PC-9 (cell line): ENCODE results near the gene APOBEC3C. TPM values are rescaled to one million over a fixed set of nuclear protein-coding genes. Genes with fewer than 3 reads are reported as not detected.

Experiments
- Bru-seq: library from RNA; stranded (reverse); fragments of 400-500 nt; gene quantifications from one replicate; lab custom pipeline; 2021; lab: Mats Ljungman, UMichigan
- BruChase-seq, 2 experiments: library from RNA; stranded (reverse); fragments of 400-500 nt; gene quantifications; one replicate each; lab custom pipeline; 2021; lab: Mats Ljungman, UMichigan
- BruUV-seq: library from RNA; stranded (reverse); fragments of 400-500 nt; replicated peaks from 2 replicates; lab custom pipeline; 2021; lab: Mats Ljungman, UMichigan
- CTCF ChIA-PET: fragments of 300-600 bp; sonication (Branson Sonifier 250); formaldehyde crosslinking; loops from one replicate; lab custom pipeline; 2022; ENCODE audit warnings: antibody characterized with exemption; lab: Charles Lee
- POLR2A ChIA-PET: fragments of 300-600 bp; sonication (Branson Sonifier 250); formaldehyde crosslinking; loops from one replicate; lab custom pipeline; 2022; ENCODE audit warnings: antibody characterized with exemption; ENCODE audit not compliant: unreplicated experiment; lab: Charles Lee
- DNase-seq, 2 experiments: peaks; one replicate each; pipeline versions ENCODE4 v3.0.0 to v3.0.0-alpha.2; 2015 to 2022; ENCODE audit warnings: mixed read lengths in 1 of 2
- H2AFZ ChIP-seq: fragments of 200-600 bp; sonication (generic); 2 replicates; pipeline ENCODE4 v1.8.1; 2017; ENCODE audit warnings: antibody characterized with exemption
- H3F3A ChIP-seq: fragments of 200-600 bp; sonication (generic); 2 replicates; pipeline ENCODE4 v1.8.1; 2017; ENCODE audit warnings: antibody characterized with exemption, mild to moderate bottlenecking, low read depth; ENCODE audit not compliant: insufficient read depth
- H3K27ac ChIP-seq: fragments of 200-600 bp; sonication (generic); 2 replicates; pipeline ENCODE4 v1.6.1; 2016; ENCODE audit warnings: mixed run types
- H3K27me3 ChIP-seq: fragments of 200-600 bp; sonication (generic); 2 replicates; pipeline ENCODE4 v1.6.1; 2016; ENCODE audit warnings: low read depth, mixed run types; ENCODE audit not compliant: insufficient read depth
- H3K36me3 ChIP-seq: fragments of 200-600 bp; sonication (generic); 2 replicates; pipeline ENCODE4 v1.6.1; 2016; ENCODE audit warnings: low read depth, mixed run types
- H3K4me1 ChIP-seq: fragments of 200-600 bp; sonication (generic); replicated peaks from 2 replicates; pipeline ENCODE4 v1.6.1; 2016; ENCODE audit warnings: mixed run types; ENCODE audit not compliant: insufficient read depth
- H3K4me2 ChIP-seq: fragments of 200-600 bp; sonication (generic); 2 replicates; pipeline ENCODE4 v1.6.1; 2017; ENCODE audit warnings: mixed run types
- H3K4me3 ChIP-seq: fragments of 200-600 bp; sonication (generic); 2 replicates; pipeline ENCODE4 v1.6.1; 2016; ENCODE audit warnings: mixed run types
- H3K79me2 ChIP-seq: fragments of 200-600 bp; sonication (generic); 2 replicates; pipeline ENCODE4 v1.6.1; 2017; ENCODE audit warnings: low read depth, mixed run types
- H3K9me2 ChIP-seq: fragments of 200-600 bp; sonication (generic); 2 replicates; pipeline ENCODE4 v1.8.1; 2017; ENCODE audit warnings: mild to moderate bottlenecking; ENCODE audit not compliant: insufficient read depth
- H3K9me3 ChIP-seq: fragments of 200-600 bp; sonication (generic); 2 replicates; pipeline ENCODE4 v1.8.1; 2016; ENCODE audit warnings: low read depth; ENCODE audit not compliant: insufficient read depth
- H4K20me1 ChIP-seq: fragments of 200-600 bp; sonication (generic); 2 replicates; pipeline ENCODE4 v1.8.1; 2017; ENCODE audit not compliant: insufficient read depth
- CTCF ChIP-seq: fragments of 200-600 bp; sonication (generic); conservative IDR thresholded peaks from 2 replicates; pipeline ENCODE4 v1.6.1; 2017; ENCODE audit warnings: mixed run types, antibody characterized with exemption, mild to moderate bottlenecking, moderate library complexity
- EZH2 ChIP-seq: fragments of 200-600 bp; sonication (generic); IDR thresholded peaks from 2 replicates; pipeline ENCODE4 v1.8.0; 2017; ENCODE audit warnings: antibody characterized with exemption, low read depth
- intact Hi-C: fragments of 100-400 bp; cut with micrococcal nuclease; formaldehyde crosslinking; loops from one replicate; pipeline ENCODE4 v1.10.0; 2022; ENCODE audit not compliant: unreplicated experiment
- long read RNA-seq: library from polyadenylated mRNA; stranded (forward); transcript quantifications from one replicate; pipeline ENCODE4 v2.0.0, GENCODE V29; 2022
- total RNA-seq: library from RNA; stranded (reverse); gene quantifications from 2 replicates; pipeline ENCODE4 v1.2.3, GENCODE V29; 2021

The APOBEC3C gene
- 64.6 and 66.5 TPM in 2 replicates for total RNA-seq
- Bru-seq, nascent RNA: percentile 78 among the genes with signal in this experiment
- percentile 93 among the genes with signal in this experiment for BruChase-seq, experiment 1, labeled RNA remaining after a 2-hour chase
- percentile 97 among the genes with signal in this experiment for BruChase-seq, experiment 2, labeled RNA remaining after a 6-hour chase
- long read RNA-seq, transcript APOBEC3C-201 (4 exons, 2,818 nt): major isoform, 167 of 185 reads
- long read RNA-seq, partial matches to known transcripts: 12 of 185 reads
- long read RNA-seq, other reads (novel, unspliced or antisense): 4 of 185 reads

DNA sequence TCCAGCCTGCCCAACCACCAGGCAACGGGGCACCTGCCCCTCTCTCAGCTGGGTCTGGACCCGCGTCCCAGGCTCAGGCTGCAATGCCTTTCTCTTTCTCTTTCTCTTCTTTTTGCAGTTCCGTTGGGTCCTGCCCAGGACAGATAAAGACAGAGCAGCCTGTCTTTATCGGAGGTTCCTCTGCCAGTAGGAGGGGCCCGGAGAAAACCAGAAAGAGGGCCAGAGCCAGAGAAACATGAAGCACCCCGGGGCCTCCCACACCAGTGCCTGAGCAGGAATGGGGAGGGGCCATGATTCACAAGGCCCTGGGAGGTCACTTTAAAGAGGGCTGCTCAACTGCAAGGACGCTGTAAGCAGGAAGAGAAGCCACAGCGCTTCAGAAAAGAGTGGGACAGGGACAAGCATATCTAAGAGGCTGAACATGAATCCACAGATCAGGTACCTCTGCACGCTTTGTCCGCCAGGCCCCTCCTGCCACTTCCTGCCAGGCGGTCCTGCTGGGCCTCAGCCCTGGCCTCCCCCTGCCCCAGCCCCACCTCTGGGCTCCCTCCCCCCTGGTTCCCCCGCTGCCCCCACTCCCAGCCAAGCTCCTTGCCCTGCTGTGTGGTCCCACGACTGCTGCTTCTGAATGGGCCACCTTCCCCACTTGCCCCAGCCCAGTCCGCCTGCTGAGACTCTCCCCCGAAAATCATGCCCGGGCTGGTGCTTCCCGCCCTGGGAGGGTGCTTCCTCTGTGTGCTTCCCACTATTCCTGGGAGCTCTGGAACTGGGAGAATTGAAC is at the start of gene APOBEC3C:
APOBEC3C (plus strand) TSS at position 316 of the 781 bp plus-strand sequence; CDS start at position 422, 106 bp downstream.
- Histone ChIP-seq H3K79me2 (peaks cover 31% of the 10 kb centered on the region), H3F3A (peaks cover 18% of the 10 kb centered on the region; the same call in 1 of the 2 replicates), H3K4me1 (peaks cover 27% of the 10 kb centered on the region), H3K4me2 (peak within 1 kb of the TSS; percentile 74), H3K36me3 (peaks cover 22% of the 10 kb centered on the region), H4K20me1 (no peaks in the 10 kb centered on the region), H3K27me3 (no peaks in the 10 kb centered on the region), H3K4me3 (peak within 1 kb of the TSS; percentile 77), H3K27ac (peak within 1 kb of the TSS; percentile 65), H3K9me2 (no peaks in the 10 kb centered on the region), H2AFZ (peak within 1 kb of the TSS; percentile 63), H3K9me3 (no peaks in the 10 kb centered on the region)
- peak; percentile 89 to 92 for DNase-seq
- intact Hi-C loops: loop anchor here (2.0 to 5.0 kb wide), 3 partner anchors 33 to 305 kb away; partner anchors contain the start of gene RPL3
- BruUV-seq: no TSS peak
- CTCF ChIA-PET: interaction anchor here (0.6 to 0.7 kb wide), 4 partner anchors 35 to 822 kb away, joined by 4 to 13 read pairs (median 5); partner anchors contain the start of gene MIEF1
- peak; percentile 28; the same call in 1 of the 2 replicates for TF ChIP-seq CTCF
- TF ChIP-seq EZH2: no peak
- POLR2A ChIA-PET: interaction anchor here (0.7 kb wide), 1 partner anchor 32 kb away, joined by 5 read pairs; no protein-coding TSS in a partner anchor

DNA sequence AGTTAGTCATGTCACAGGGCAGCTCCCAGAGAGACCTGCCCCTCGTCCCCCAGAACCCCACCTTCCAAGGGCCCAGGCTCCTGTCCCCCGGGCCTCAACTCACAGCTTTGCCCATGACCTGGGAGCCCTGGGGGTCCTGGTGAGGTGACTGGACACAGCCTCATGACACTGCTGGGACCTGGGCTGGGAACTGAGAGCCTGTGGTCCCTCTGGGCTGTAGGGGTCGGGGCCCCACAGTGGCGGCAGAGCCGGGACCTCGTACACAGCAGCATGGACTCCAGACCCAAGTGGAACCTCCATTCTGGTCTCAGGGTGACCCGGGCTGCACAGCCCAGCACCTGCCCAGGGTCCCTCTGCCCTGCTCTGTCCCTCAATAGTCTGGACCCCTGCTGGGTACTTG is 49.8 kb upstream of the APOBEC3C start:
- POLR2A ChIA-PET: no interaction called here
- peaks cover 10% of the 10 kb centered on the region; the same call in 1 of the 2 replicates for H3K4me1 ChIP-seq
- H3F3A ChIP-seq: no peaks in the 10 kb centered on the region
- H3K79me2 ChIP-seq: no peaks in the 10 kb centered on the region
- H3K9me2 ChIP-seq: no peaks in the 10 kb centered on the region
- DNase-seq: no peak
- no peak overlapping the region for H3K27ac ChIP-seq
- no peak overlapping the region for H2AFZ ChIP-seq
- BruUV-seq: no TSS peak
- CTCF ChIA-PET: no interaction called here
- H4K20me1 ChIP-seq: no peaks in the 10 kb centered on the region
- H3K9me3 ChIP-seq: no peaks in the 10 kb centered on the region
- intact Hi-C loops: no loop called here
- no peaks in the 10 kb centered on the region for H3K36me3 ChIP-seq
- H3K4me2 ChIP-seq: no peak overlapping the region
- no peak overlapping the region for H3K4me3 ChIP-seq
- TF ChIP-seq CTCF (no peak), EZH2 (no peak)
- no peaks in the 10 kb centered on the region for H3K27me3 ChIP-seq

DNA sequence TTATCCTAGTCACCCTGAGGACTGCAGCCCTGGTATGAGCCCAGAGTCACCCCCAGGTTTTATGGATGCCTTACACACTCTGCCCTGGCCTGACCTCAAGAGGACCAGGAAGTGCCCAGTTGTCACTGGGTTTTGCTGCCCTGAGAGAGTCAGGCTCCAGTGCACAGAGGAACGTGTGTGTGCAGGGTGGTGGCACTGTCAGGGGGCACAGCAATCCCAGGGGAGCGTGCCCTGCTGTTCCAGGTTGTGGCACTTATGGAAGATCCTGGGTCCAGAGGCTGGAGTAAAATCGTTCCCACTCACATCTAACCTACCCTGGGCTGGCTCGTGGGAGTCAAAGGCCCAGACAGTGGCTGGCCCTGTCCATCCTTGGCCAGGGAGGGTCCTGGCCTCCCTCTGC is 49.1 kb upstream of the APOBEC3C start:
- ChIA-PET POLR2A (no interaction called here), CTCF (no interaction called here)
- no peak overlapping the region for H3K4me3 ChIP-seq
- H3K36me3 ChIP-seq: no peaks in the 10 kb centered on the region
- no peak overlapping the region for H3K27ac ChIP-seq
- no peaks in the 10 kb centered on the region for H3F3A ChIP-seq
- no peaks in the 10 kb centered on the region for H3K27me3 ChIP-seq
- no peak for DNase-seq
- H2AFZ ChIP-seq: no peak overlapping the region
- no peaks in the 10 kb centered on the region for H3K9me3 ChIP-seq
- H4K20me1 ChIP-seq: no peaks in the 10 kb centered on the region
- peaks cover 10% of the 10 kb centered on the region; the same call in 1 of the 2 replicates for H3K4me1 ChIP-seq
- BruUV-seq: no TSS peak
- TF ChIP-seq CTCF: no peak
- no peak for TF ChIP-seq EZH2
- intact Hi-C loops: no loop called here
- no peak overlapping the region for H3K4me2 ChIP-seq
- H3K9me2 ChIP-seq: no peaks in the 10 kb centered on the region
- H3K79me2 ChIP-seq: no peaks in the 10 kb centered on the region
